CD14-positive monocyte (primary cell): ENCODE data around the gene CD6. TPM values are rescaled to one million over a fixed set of nuclear protein-coding genes. Genes with fewer than 3 reads are reported as not detected.

Experiments used
- DNase-seq, 3 donors: peaks; one replicate each; pipeline ENCODE4 v3.0.0-alpha.2; 2011 to 2022
- H2AFZ ChIP-seq: 2 replicates; pipeline ENCODE4 v1.6.0; 2012; ENCODE audit warnings: mild to moderate bottlenecking, low read depth, low read length, inconsistent platforms; ENCODE audit not compliant: insufficient read depth, poor library complexity, severe bottlenecking
- H3K27ac ChIP-seq, 2 donors: 1 replicate in 1 of 2; 2 replicates in 1 of 2; pipeline ENCODE4 v1.5.1; 2012 to 2013; ENCODE audit warnings: low read length in 2 of 2, control low read depth in 1 of 2, inconsistent platforms in 1 of 2, low read depth in 1 of 2, mild to moderate bottlenecking in 1 of 2
- H3K27me3 ChIP-seq, 2 donors: one replicate each; pipeline versions ENCODE4 v1.6.0 to v1.6.1; 2011 to 2013; ENCODE audit warnings: low read length in 2 of 2; ENCODE audit not compliant: control insufficient read depth in 2 of 2, insufficient read depth in 2 of 2
- H3K36me3 ChIP-seq, 2 donors: replicated peaks in 1 of 2; 1 replicate in 1 of 2; 2 replicates in 1 of 2; pipeline versions ENCODE4 v1.5.1 to v1.6.1; 2012 to 2013; ENCODE audit warnings: low read length in 2 of 2, control low read depth in 1 of 2, inconsistent platforms in 1 of 2, mild to moderate bottlenecking in 1 of 2; ENCODE audit not compliant: insufficient read depth in 2 of 2, control insufficient read depth in 1 of 2
- H3K4me1 ChIP-seq, 2 donors: 1 replicate in 1 of 2; 2 replicates in 1 of 2; pipeline versions ENCODE4 v1.5.1 to v1.6.1; 2012 to 2013; ENCODE audit warnings: low read length in 2 of 2, control low read depth in 1 of 2, inconsistent platforms in 1 of 2, mild to moderate bottlenecking in 1 of 2, moderate library complexity in 1 of 2; ENCODE audit not compliant: insufficient read depth in 2 of 2, control insufficient read depth in 1 of 2
- H3K4me2 ChIP-seq: replicated peaks from 2 replicates; pipeline ENCODE3; 2012; ENCODE audit warnings: low read length, moderate library complexity, mild to moderate bottlenecking; ENCODE audit not compliant: poor library complexity, severe bottlenecking; ENCODE audit errors: extremely low read depth
- H3K4me3 ChIP-seq, 3 experiments: fragments of 200-600 bp in 1 of 3; sonication (generic) in 1 of 3; replicated peaks in 1 of 3; 1 replicate in 2 of 3; 2 replicates in 1 of 3; pipeline ENCODE4 v1.5.1; 2011 to 2013; ENCODE audit warnings: low read length in 3 of 3, mild to moderate bottlenecking in 3 of 3, control low read depth in 2 of 3, low read depth in 2 of 3, inconsistent platforms in 1 of 3, moderate library complexity in 1 of 3
- H3K79me2 ChIP-seq: 2 replicates; pipeline ENCODE4 v1.6.0; 2012; ENCODE audit warnings: mild to moderate bottlenecking, control low read depth, inconsistent platforms, low read length, moderate library complexity; ENCODE audit not compliant: insufficient read depth
- H3K9ac ChIP-seq: 2 replicates; pipeline ENCODE4 v1.6.0; 2017; ENCODE audit warnings: low read length, mild to moderate bottlenecking; ENCODE audit not compliant: insufficient read depth, poor library complexity, severe bottlenecking
- H3K9me3 ChIP-seq, 2 donors: replicated peaks in 1 of 2; 1 replicate in 1 of 2; 2 replicates in 1 of 2; pipeline versions ENCODE4 v1.5.1 to v1.6.1; 2012 to 2013; ENCODE audit warnings: low read length in 2 of 2, control low read depth in 1 of 2; ENCODE audit not compliant: control insufficient read depth in 1 of 2, insufficient read depth in 1 of 2
- H4K20me1 ChIP-seq: 2 replicates; pipeline ENCODE4 v1.6.0; 2012; ENCODE audit warnings: mild to moderate bottlenecking, low read length, control low read depth, moderate library complexity; ENCODE audit not compliant: insufficient read depth
- H3K27ac Mint-ChIP-seq, 7 donors: one replicate each; pipeline ENCODE4 v1.8.0; 2020; ENCODE audit warnings: mild to moderate bottlenecking in 7 of 7, mixed read lengths in 7 of 7, moderate library complexity in 6 of 7, inconsistent platforms in 2 of 7
- H3K27me3 Mint-ChIP-seq, 3 donors: one replicate each; pipeline ENCODE4 v1.8.0; 2021 to 2022; ENCODE audit warnings: low read depth in 3 of 3, mild to moderate bottlenecking in 3 of 3, mixed read lengths in 3 of 3, moderate library complexity in 3 of 3, inconsistent platforms in 1 of 3
- H3K36me3 Mint-ChIP-seq, 2 donors: one replicate each; pipeline ENCODE4 v1.8.0; 2020; ENCODE audit warnings: mixed read lengths in 2 of 2, inconsistent platforms in 1 of 2, mild to moderate bottlenecking in 1 of 2
- H3K4me1 Mint-ChIP-seq: one replicate; pipeline ENCODE4 v1.8.0; 2020; ENCODE audit warnings: mild to moderate bottlenecking, mixed read lengths
- H3K4me3 Mint-ChIP-seq, 2 donors: one replicate each; pipeline ENCODE4 v1.8.0; 2020; ENCODE audit warnings: mild to moderate bottlenecking in 2 of 2, mixed read lengths in 2 of 2, moderate library complexity in 1 of 2
- H3K9me3 Mint-ChIP-seq, 7 donors: one replicate each; pipeline ENCODE4 v1.8.0; 2020 to 2022; ENCODE audit warnings: mixed read lengths in 7 of 7, mild to moderate bottlenecking in 6 of 7, moderate library complexity in 6 of 7, inconsistent platforms in 2 of 7
- WGBS: methylation state at CpG from one replicate; pipeline ENCODE4 v1.1.5; 2013; ENCODE audit warnings: missing lambda C conversion rate; ENCODE audit not compliant: insufficient coverage; 5-methylcytosine and 5-hydroxymethylcytosine counted together
- intact Hi-C, 2 donors: fragments of 100-400 bp; cut with micrococcal nuclease; formaldehyde crosslinking; loops; one replicate each; pipeline versions ENCODE4 v1.15.0 to v1.15.1; 2023
- polyA plus RNA-seq, 3 donors: library from polyadenylated mRNA; depleted of rRNA in 1 of 3; unstranded in 2 of 3; stranded (reverse) in 1 of 3; fragments of 300-500 nt in 2 of 3; fragments of >200 nt in 1 of 3; fragmentation: Illumina TruSeq in 2 of 3; gene quantifications; 1 replicate in 2 of 3; 2 replicates in 1 of 3; pipeline ENCODE4 v1.2.3, GENCODE V29; 2012 to 2021
- TF ChIP-seq, protein P1 (sequence below): fragments of 200-600 bp; IDR thresholded peaks from one replicate; pipeline ENCODE4 v1.8.0; 2022; ENCODE audit warnings: antibody characterized with exemption, mild to moderate bottlenecking

The CD6 gene
- polyA plus RNA-seq, 3 donors = 0.09 to 0.39 (median 0.39) TPM

DNA sequence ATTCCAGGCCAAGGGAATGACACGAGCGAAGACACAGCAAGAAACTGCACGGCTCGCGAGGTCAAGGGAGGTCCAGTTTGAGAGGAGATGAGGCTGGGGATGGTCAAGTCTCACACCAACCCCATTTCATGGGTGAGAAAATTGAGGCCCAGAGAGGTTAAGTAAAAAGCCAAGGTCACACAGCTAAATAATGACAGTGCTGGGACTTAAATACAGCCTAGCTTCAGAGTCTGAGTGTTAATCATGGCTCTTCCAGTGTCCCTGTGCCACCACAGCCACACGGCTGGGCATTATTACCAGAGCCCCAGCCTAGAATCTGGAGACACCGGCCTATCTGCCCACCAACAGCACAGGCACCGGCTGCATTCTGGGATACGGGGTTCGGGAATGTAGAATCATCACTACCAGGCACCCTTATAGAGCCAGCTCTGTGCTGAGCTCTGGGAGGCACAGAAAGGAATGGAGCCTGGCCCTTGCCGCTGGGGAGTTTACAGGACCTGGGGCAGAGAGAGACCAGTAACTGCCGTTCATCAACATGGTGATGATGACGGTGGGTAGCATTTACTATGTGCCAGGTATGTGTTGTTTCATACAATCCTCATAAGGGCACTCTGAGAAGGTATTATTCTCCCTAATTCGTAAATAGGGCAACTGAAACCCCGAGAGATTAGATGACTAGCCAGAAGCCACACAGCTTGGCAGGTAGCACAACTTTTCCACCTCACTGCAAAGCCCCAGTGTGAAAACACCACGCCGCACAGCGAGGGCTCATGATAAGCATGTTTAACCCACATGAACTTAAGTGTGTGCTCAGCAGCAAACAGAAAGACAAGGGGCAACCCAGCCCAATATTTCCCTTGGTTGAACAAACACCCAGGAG lies 51.8 kb downstream of the CD6 start:
- Mint-ChIP-seq H3K4me3 (peak overlapping the region in 1 of 2 donors; percentile 74), H3K27me3 (peaks cover 32 to 48% (median 35%) of the 10 kb centered on the region in 3 donors), H3K36me3 (peaks cover 0 to 21% of the 10 kb centered on the region in 2 donors), H3K27ac (peak overlapping the region in 2 of 7 donors; percentile 35 to 47), H3K9me3 (peaks cover 0 to 6% (median 2%) of the 10 kb centered on the region in 7 donors), H3K4me1 (peaks cover 59% of the 10 kb centered on the region)
- TF ChIP-seq, protein P1, sequence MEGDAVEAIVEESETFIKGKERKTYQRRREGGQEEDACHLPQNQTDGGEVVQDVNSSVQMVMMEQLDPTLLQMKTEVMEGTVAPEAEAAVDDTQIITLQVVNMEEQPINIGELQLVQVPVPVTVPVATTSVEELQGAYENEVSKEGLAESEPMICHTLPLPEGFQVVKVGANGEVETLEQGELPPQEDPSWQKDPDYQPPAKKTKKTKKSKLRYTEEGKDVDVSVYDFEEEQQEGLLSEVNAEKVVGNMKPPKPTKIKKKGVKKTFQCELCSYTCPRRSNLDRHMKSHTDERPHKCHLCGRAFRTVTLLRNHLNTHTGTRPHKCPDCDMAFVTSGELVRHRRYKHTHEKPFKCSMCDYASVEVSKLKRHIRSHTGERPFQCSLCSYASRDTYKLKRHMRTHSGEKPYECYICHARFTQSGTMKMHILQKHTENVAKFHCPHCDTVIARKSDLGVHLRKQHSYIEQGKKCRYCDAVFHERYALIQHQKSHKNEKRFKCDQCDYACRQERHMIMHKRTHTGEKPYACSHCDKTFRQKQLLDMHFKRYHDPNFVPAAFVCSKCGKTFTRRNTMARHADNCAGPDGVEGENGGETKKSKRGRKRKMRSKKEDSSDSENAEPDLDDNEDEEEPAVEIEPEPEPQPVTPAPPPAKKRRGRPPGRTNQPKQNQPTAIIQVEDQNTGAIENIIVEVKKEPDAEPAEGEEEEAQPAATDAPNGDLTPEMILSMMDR = no peak
- no peak overlapping the region for H3K4me3 ChIP-seq
- peaks cover 8 to 25% of the 10 kb centered on the region in 2 donors for H3K27me3 ChIP-seq
- peaks cover 34 to 38% of the 10 kb centered on the region in 2 donors for H3K4me1 ChIP-seq
- H3K4me2 ChIP-seq = no peak overlapping the region
- peaks cover 0 to 2% of the 10 kb centered on the region in 2 donors for H3K9me3 ChIP-seq
- no peak overlapping the region for H3K9ac ChIP-seq
- no peak overlapping the region for H3K27ac ChIP-seq
- H3K36me3 ChIP-seq = no peaks in the 10 kb centered on the region
- intact Hi-C loops = no loop called here
- no peak overlapping the region for H2AFZ ChIP-seq
- no peaks in the 10 kb centered on the region for H4K20me1 ChIP-seq
- DNase-seq = no peak
- 83% methylated on average over 10 of the region's 18 CpGs for WGBS
- H3K79me2 ChIP-seq = no peaks in the 10 kb centered on the region

DNA sequence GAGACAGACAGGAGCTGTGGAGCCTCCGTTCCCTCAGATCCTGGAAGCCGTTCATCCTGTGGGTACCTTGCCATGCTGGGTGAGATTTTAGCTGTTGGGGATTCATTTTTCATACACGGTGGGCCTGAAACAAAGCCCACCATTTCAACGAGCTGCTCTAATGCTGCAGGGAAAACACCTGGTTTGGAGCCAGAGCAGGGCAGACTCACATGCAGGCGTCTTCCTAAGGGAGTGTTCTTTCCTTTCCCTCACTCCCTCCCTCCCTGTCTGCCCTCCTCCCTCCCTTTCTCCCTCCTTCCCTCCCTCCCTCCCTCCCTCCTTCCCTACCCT lies 52.5 kb downstream of the CD6 start:
- Mint-ChIP-seq H3K4me3 (no peak overlapping the region), H3K4me1 (peaks cover 65% of the 10 kb centered on the region), H3K36me3 (peaks cover 0 to 21% of the 10 kb centered on the region in 2 donors), H3K27me3 (peaks cover 32 to 48% (median 35%) of the 10 kb centered on the region in 3 donors), H3K9me3 (peaks cover 0 to 6% (median 2%) of the 10 kb centered on the region in 7 donors), H3K27ac (no peak overlapping the region)
- H3K9ac ChIP-seq = no peak overlapping the region
- TF ChIP-seq, protein P1 = no peak
- peaks cover 8 to 25% of the 10 kb centered on the region in 2 donors for H3K27me3 ChIP-seq
- H3K4me2 ChIP-seq = no peak overlapping the region
- H3K36me3 ChIP-seq = no peaks in the 10 kb centered on the region
- DNase-seq = no peak
- H3K27ac ChIP-seq = no peak overlapping the region
- no peaks in the 10 kb centered on the region for H4K20me1 ChIP-seq
- H3K4me3 ChIP-seq = no peak overlapping the region
- H3K9me3 ChIP-seq = peaks cover 0 to 2% of the 10 kb centered on the region in 2 donors
- no peak overlapping the region for H2AFZ ChIP-seq
- intact Hi-C loops = no loop called here
- 84% methylated on average over 4 of the region's 5 CpGs for WGBS
- H3K4me1 ChIP-seq = peaks cover 40 to 44% of the 10 kb centered on the region in 2 donors
- H3K79me2 ChIP-seq = no peaks in the 10 kb centered on the region
